ENCODE measurements around the gene LENG8.
"Not testable (repeated sequence)": the region's sequence is repeated elsewhere in the genome, so short reads cannot be mapped to it uniquely, and the experiment has no call there.

LENG8 gene

GRCh38 chr19:54465426-54466109 lies 16.6 kb downstream of the LENG8 start:
- peaks cover 70% of the 10 kb centered on the region for H3K4me1 ChIP-seq
- H3K4me2 ChIP-seq: peak overlapping the region; percentile 85
- no peaks in the 10 kb centered on the region for H3K27me3 ChIP-seq
- peak overlapping the region; percentile 79; the same call in 1 of the 2 replicates for H3K27ac ChIP-seq
- no peaks in the 10 kb centered on the region for H3K9me3 ChIP-seq
- H3K4me3 ChIP-seq: peak overlapping the region; percentile 84
- H3K36me3 ChIP-seq: peaks cover 17% of the 10 kb centered on the region
- peaks cover 21% of the 10 kb centered on the region for H4K20me1 ChIP-seq
- no peak for TF ChIP-seq Cebpa-rat (IDR thresholded peaks at IDR 0.05)
- no peak overlapping the region for H3K9ac ChIP-seq

- H3K9ac ChIP-seq, H3K9me3 ChIP-seq, H3K27me3 ChIP-seq, H3K4me3 ChIP-seq: not testable (repeated sequence)
- H4K20me1 ChIP-seq: peaks cover 16% of the 10 kb centered on the region
- 0 out of 2 replicates have a peak overlapping the region, but pooled peaks have one; percentile 37 for H3K27ac ChIP-seq
- H3K4me2 ChIP-seq: peak overlapping the region; percentile 85
- H3K4me1 ChIP-seq: peaks cover 70% of the 10 kb centered on the region
- H3K36me3 ChIP-seq: peaks cover 13% of the 10 kb centered on the region
Observed at GRCh38 chr19:54466110-54466480, 17.1 kb downstream of the LENG8 start.

- H3K9me3 ChIP-seq: no peaks in the 10 kb centered on the region
- H3K4me1 ChIP-seq: peaks cover 73% of the 10 kb centered on the region
- H3K36me3 ChIP-seq: no peaks in the 10 kb centered on the region
- no peak overlapping the region for H3K4me3 ChIP-seq
- H3K9ac ChIP-seq: 0 out of 2 replicates have a peak overlapping the region, but pooled peaks have one; percentile 89
- no peaks in the 10 kb centered on the region for H4K20me1 ChIP-seq
- H3K27ac ChIP-seq: peak overlapping the region; percentile 98
- TF ChIP-seq Cebpa-rat (IDR thresholded peaks at IDR 0.05): no peak
- no peaks in the 10 kb centered on the region for H3K27me3 ChIP-seq
- H3K4me2 ChIP-seq: peak overlapping the region; percentile 99
Observed at GRCh38 chr19:54469496-54469934, 20.5 kb downstream of the LENG8 start.

- H3K27me3 ChIP-seq: no peaks in the 10 kb centered on the region
- peak overlapping the region; percentile 70 for H3K4me3 ChIP-seq
- no peak for TF ChIP-seq Cebpa-rat (IDR thresholded peaks at IDR 0.05)
- H3K4me1 ChIP-seq: peaks cover 66% of the 10 kb centered on the region
- H3K4me2 ChIP-seq: peak overlapping the region; percentile 99
- no peaks in the 10 kb centered on the region for H4K20me1 ChIP-seq
- H3K36me3 ChIP-seq: no peaks in the 10 kb centered on the region
- H3K27ac ChIP-seq: peak overlapping the region; percentile 98
- no peaks in the 10 kb centered on the region for H3K9me3 ChIP-seq
- peak overlapping the region; percentile 89 for H3K9ac ChIP-seq
Observed at GRCh38 chr19:54470276-54470887, 21.4 kb downstream of the LENG8 start.

GRCh38 chr19:54470991-54471782 lies 22.2 kb downstream of the LENG8 start:
- Histone ChIP-seq H3K4me2 (peak overlapping the region; percentile 99), H4K20me1 (no peaks in the 10 kb centered on the region), H3K27ac (peak overlapping the region; percentile 98), H3K36me3 (no peaks in the 10 kb centered on the region), H3K9me3 (no peaks in the 10 kb centered on the region), H3K9ac (peak overlapping the region; percentile 89), H3K4me3 (peak overlapping the region; percentile 70), H3K27me3 (no peaks in the 10 kb centered on the region), H3K4me1 (peaks cover 57% of the 10 kb centered on the region)
- no peak for TF ChIP-seq Cebpa-rat (IDR thresholded peaks at IDR 0.05)

- TF ChIP-seq Cebpa-rat (IDR thresholded peaks at IDR 0.05): no peak
- no peaks in the 10 kb centered on the region for H4K20me1 ChIP-seq
- peaks cover 46% of the 10 kb centered on the region for H3K4me1 ChIP-seq
- H3K27me3 ChIP-seq: no peaks in the 10 kb centered on the region
- H3K4me2 ChIP-seq: peak within 1 kb of the TSS; percentile 80
- no peaks in the 10 kb centered on the region for H3K36me3 ChIP-seq
- peak within 1 kb of the TSS; percentile 58 for H3K4me3 ChIP-seq
- H3K27ac ChIP-seq: peak within 1 kb of the TSS; percentile 68
- no peaks in the 10 kb centered on the region for H3K9me3 ChIP-seq
- H3K9ac ChIP-seq: peak within 1 kb of the TSS; percentile 41; the same call in 1 of the 2 replicates
Observed at GRCh38 chr19:54473071-54473891, 24.3 kb downstream of the LENG8 start, which contains the start of gene CDC42EP5. Gene CDC42EP5, minus strand, starts transcription at chr19:54473296. Its CDS starts 7,749 bp downstream, at chr19:54465547.

- Histone ChIP-seq H3K4me2 (peak overlapping the region; percentile 80), H3K4me3 (no peak overlapping the region)
Observed at GRCh38 chr19:54473892-54474372, 24.9 kb downstream of the LENG8 start.

GRCh38 chr19:54475706-54476105 lies 26.7 kb downstream of the LENG8 start:
- Histone ChIP-seq H3K4me3 (no peak overlapping the region), H3K4me1 (peaks cover 32% of the 10 kb centered on the region), H3K36me3 (no peaks in the 10 kb centered on the region), H3K9ac (no peak overlapping the region), H3K27me3 (no peaks in the 10 kb centered on the region), H3K9me3 (no peaks in the 10 kb centered on the region), H3K4me2 (no peak overlapping the region), H4K20me1 (no peaks in the 10 kb centered on the region), H3K27ac (no peak overlapping the region)
- no peak for TF ChIP-seq Cebpa-rat (IDR thresholded peaks at IDR 0.05)

More at GRCh38 chr19:54473892-54474372, 24.9 kb downstream of the LENG8 start:
- Histone ChIP-seq H3K9ac (no peak overlapping the region), H3K27me3 (no peaks in the 10 kb centered on the region), H3K36me3 (no peaks in the 10 kb centered on the region), H3K9me3 (no peaks in the 10 kb centered on the region), H3K4me1 (peaks cover 40% of the 10 kb centered on the region), H3K27ac (peak overlapping the region; percentile 68), H4K20me1 (no peaks in the 10 kb centered on the region)
- TF ChIP-seq Cebpa-rat (IDR thresholded peaks at IDR 0.05): no peak

GRCh38 chr19:54477650-54478049 lies 28.7 kb downstream of the LENG8 start:
- Histone ChIP-seq H3K9me3 (no peaks in the 10 kb centered on the region), H4K20me1 (no peaks in the 10 kb centered on the region), H3K9ac (no peak overlapping the region), H3K36me3 (no peaks in the 10 kb centered on the region), H3K4me2 (no peak overlapping the region), H3K4me3 (no peak overlapping the region), H3K4me1 (peaks cover 42% of the 10 kb centered on the region), H3K27me3 (no peaks in the 10 kb centered on the region), H3K27ac (no peak overlapping the region)
- TF ChIP-seq Cebpa-rat (IDR thresholded peaks at IDR 0.05): no peak

Data from BLaER1 (cell line).